HepG2 (cell line): Measurements from ENCODE around the gene WDR27. TPM values are rescaled to one million over a fixed set of nuclear protein-coding genes. Genes with fewer than 3 reads are reported as not detected.

Experiments used
- ATAC-seq: fragments of 200-7000 bp; cut with Tn5 transposase; 3 replicates; pipeline ENCODE4 v1.9.1; 2020; ENCODE audit warnings: mild to moderate bottlenecking, moderate library complexity
- BruUV-seq: library from RNA; stranded (reverse); fragments of 400-500 nt; replicated peaks from 2 replicates; lab custom pipeline; 2021; lab: Mats Ljungman, UMichigan
- CTCF ChIA-PET: fragments of 300-600 bp; formaldehyde crosslinking; extraction: SDS; loops from one replicate; lab custom pipeline; 2021; ENCODE audit warnings: low total read pairs, inconsistent platforms, low intra/inter-chr PET ratio; lab: Yijun Ruan, JAX
- POLR2A ChIA-PET: fragments of 350-600 bp; sonication (Branson Sonifier 250); formaldehyde crosslinking; loops from one replicate; lab custom pipeline; 2020; ENCODE audit warnings: antibody characterized with exemption, inconsistent platforms; lab: Yijun Ruan, JAX
- DNase-seq: peaks from one replicate; pipeline ENCODE4 v3.0.0-alpha.2; 2015; ENCODE audit warnings: low spot score
- FAIRE-seq: peaks from 3 replicates; lab custom pipeline; 2011; peaks lifted over from hg19 to GRCh38; lab: Jason Lieb, UNC
- H2AFZ ChIP-seq: one replicate; pipeline ENCODE4 v1.6.1; 2011; ENCODE audit warnings: low read length, inconsistent platforms
- H3K27ac ChIP-seq: fragments of 300-600 bp; 3 replicates; pipeline ENCODE4 v1.8.0; 2011; ENCODE audit warnings: mixed run types, mild to moderate bottlenecking, mixed read lengths, low read length, inconsistent platforms; ENCODE audit not compliant: insufficient read depth; ENCODE audit errors: extremely low read length
- H3K27me3 ChIP-seq, 2 experiments: fragments of 200-600 bp in 1 of 2; 2 replicates in 1 of 2; 3 replicates in 1 of 2; pipeline versions ENCODE4 v1.6.0 to v1.8.0; 2011; ENCODE audit warnings: low read length in 2 of 2, mild to moderate bottlenecking in 2 of 2, moderate library complexity in 2 of 2, inconsistent platforms in 1 of 2; ENCODE audit not compliant: insufficient read depth in 2 of 2, control insufficient read depth in 1 of 2
- H3K36me3 ChIP-seq, 2 experiments: fragments of 200-600 bp in 1 of 2; replicated peaks in 1 of 2; 2 replicates in 1 of 2; 3 replicates in 1 of 2; pipeline versions ENCODE4 v1.5.1 to v1.8.0; 2011; ENCODE audit warnings: low read length in 2 of 2, inconsistent platforms in 1 of 2; ENCODE audit not compliant: insufficient read depth in 2 of 2, control insufficient read depth in 1 of 2
- H3K4me1 ChIP-seq: 2 replicates; pipeline ENCODE4 v1.5.1; 2012; ENCODE audit warnings: low read length, inconsistent platforms; ENCODE audit not compliant: insufficient read depth
- H3K4me2 ChIP-seq: 2 replicates; pipeline ENCODE4 v1.6.0; 2011; ENCODE audit warnings: low read depth, low read length, inconsistent platforms
- H3K4me3 ChIP-seq, 3 experiments: fragments of 200-600 bp in 1 of 3; sonication (generic), shearing (Covaris generic) in 1 of 3; replicated peaks in 1 of 3; 2 replicates each; pipeline ENCODE4 v1.5.1; 2011 to 2016; ENCODE audit warnings: low read length in 3 of 3, inconsistent platforms in 2 of 3, low read depth in 2 of 3, mild to moderate bottlenecking in 2 of 3, control low read depth in 1 of 3, mixed read lengths in 1 of 3; ENCODE audit not compliant: insufficient read depth in 1 of 3
- H3K79me2 ChIP-seq: one replicate; pipeline ENCODE4 v1.6.1; 2011; ENCODE audit warnings: low read length, inconsistent platforms; ENCODE audit not compliant: insufficient read depth
- H3K9ac ChIP-seq: 2 replicates; pipeline ENCODE4 v1.6.0; 2011; ENCODE audit warnings: mild to moderate bottlenecking, low read depth, low read length, inconsistent platforms; ENCODE audit not compliant: insufficient read depth
- H3K9me3 ChIP-seq: 2 replicates; pipeline ENCODE4 v1.5.1; 2012; ENCODE audit warnings: mild to moderate bottlenecking, low read length
- H4K20me1 ChIP-seq: 2 replicates; pipeline ENCODE4 v1.6.0; 2011; ENCODE audit warnings: inconsistent platforms, mild to moderate bottlenecking, low read length, moderate library complexity; ENCODE audit not compliant: insufficient read depth
- ARNT2 ChIP-seq: sonication (generic); formaldehyde crosslinking; IDR thresholded peaks from 2 replicates; pipeline ENCODE4 v1.8.0; 2022; ENCODE audit warnings: mild to moderate bottlenecking, low read depth, missing genetic modification reagents, moderate library complexity
- ETV5 ChIP-seq: IDR thresholded peaks from 2 replicates; pipeline ENCODE4 v1.6.1; 2018; ENCODE audit warnings: missing biosample characterization, missing genetic modification reagents, inconsistent platforms, borderline replicate concordance
- KLF15 ChIP-seq: sonication (generic); formaldehyde crosslinking; IDR thresholded peaks from 2 replicates; pipeline ENCODE4 v1.8.1; 2023; ENCODE audit warnings: borderline replicate concordance, mild to moderate bottlenecking, inconsistent platforms, missing genetic modification reagents, mixed read lengths
- NFE2L1 ChIP-seq: sonication (generic); formaldehyde crosslinking; IDR thresholded peaks from 2 replicates; pipeline ENCODE4 v1.4.0; 2020; ENCODE audit warnings: missing genetic modification reagents, mild to moderate bottlenecking, borderline replicate concordance
- SNAPC5 ChIP-seq: sonication (generic); formaldehyde crosslinking; IDR thresholded peaks from 2 replicates; pipeline ENCODE4 v1.8.1; 2023; ENCODE audit warnings: mild to moderate bottlenecking, missing genetic modification reagents, borderline replicate concordance
- XRCC5 ChIP-seq: fragments of 200-400 bp; formaldehyde crosslinking; optimal IDR thresholded peaks from 2 replicates; pipeline ENCODE3; 2017; ENCODE audit warnings: mild to moderate bottlenecking, low read length
- YY1 ChIP-seq: IDR thresholded peaks from 2 replicates; pipeline ENCODE4 v1.6.1; 2011; ENCODE audit warnings: low read length, low read depth, moderate library complexity, mild to moderate bottlenecking; ENCODE audit not compliant: insufficient read depth, insufficient replicate concordance
- ZFAT ChIP-seq: sonication (generic); formaldehyde crosslinking; conservative IDR thresholded peaks from 2 replicates; pipeline ENCODE4 v1.8.1; 2023; ENCODE audit warnings: missing genetic modification reagents, inconsistent platforms
- ZNF264 ChIP-seq: sonication (generic); formaldehyde crosslinking; IDR thresholded peaks from 2 replicates; pipeline ENCODE4 v1.4.0; 2020; ENCODE audit warnings: missing genetic modification reagents
- ZNF431 ChIP-seq: sonication (generic); formaldehyde crosslinking; IDR thresholded peaks from 2 replicates; pipeline ENCODE4 v1.9.0; 2022; ENCODE audit warnings: missing genetic modification reagents, low read depth, mild to moderate bottlenecking, borderline replicate concordance
- ZNF484 ChIP-seq: sonication (generic); formaldehyde crosslinking; IDR thresholded peaks from 2 replicates; pipeline ENCODE4 v1.5.1; 2020; ENCODE audit warnings: mild to moderate bottlenecking, low read depth, missing genetic modification reagents, borderline replicate concordance
- ZNF598 ChIP-seq: sonication (generic); formaldehyde crosslinking; IDR thresholded peaks from 2 replicates; pipeline ENCODE4 v1.5.1; 2020; ENCODE audit warnings: mild to moderate bottlenecking, missing genetic modification reagents, borderline replicate concordance
- WGBS: methylation state at CpG from one replicate; pipeline ENCODE4 v1.1.6; 2017; ENCODE audit warnings: low lambda C conversion rate; 5-methylcytosine and 5-hydroxymethylcytosine counted together
- in situ Hi-C: cut with HindIII; loops from 2 replicates; pipeline ENCODE4 v1.10.0; 2017; ENCODE audit warnings: low pct_unique_long_range_greater_than_20kb; ENCODE audit not compliant: extremely low pct_ligation_motif_present
- intact Hi-C: fragments of 100-400 bp; cut with micrococcal nuclease; formaldehyde crosslinking; loops from one replicate; pipeline ENCODE4 v1.10.0; 2022; ENCODE audit not compliant: unreplicated experiment
- polyA plus RNA-seq, 8 experiments: library from polyadenylated mRNA; depleted of rRNA in 3 of 8; stranded (reverse) in 7 of 8; unstranded in 1 of 8; fragments of >200 nt; fragmentation: Illumina TruSeq in 4 of 8; extraction: Trizol in 4 of 8; gene quantifications; 2 replicates each; pipeline versions ENCODE4 v1.2.1 to v1.2.3, GENCODE V29; 2011 to 2016; ENCODE audit warnings: low read depth in 4 of 8, missing spikeins in 1 of 8, mixed read lengths in 1 of 8; ENCODE audit not compliant: insufficient read depth in 1 of 8
- total RNA-seq, 5 experiments: library from RNA; depleted of rRNA; stranded (reverse); fragments of >200 nt; fragmentation: Illumina TruSeq; extraction: Trizol; gene quantifications; 2 replicates each; pipeline ENCODE4 v1.2.3, GENCODE V29; 2016; ENCODE audit warnings: low read depth in 1 of 5
- TF ChIP-seq, protein P1 (sequence below): sonication (generic); formaldehyde crosslinking; IDR thresholded peaks from 2 replicates; pipeline ENCODE4 v1.4.0; 2020; ENCODE audit warnings: missing genetic modification reagents

The WDR27 gene
- total and polyA plus RNA-seq, 2 of the 13 experiments (the other 11 are each of a cell fraction or from before 2014, with no cell fraction given): 34.1 to 80.3 TPM

- 52% methylated on average over 14 of the region's 14 CpGs for WGBS
- Histone ChIP-seq H3K27ac (no peak overlapping the region), H3K4me1 (peaks cover 15% of the 10 kb centered on the region; the same call in 1 of the 2 replicates), H3K9ac (no peak overlapping the region), H4K20me1 (no peaks in the 10 kb centered on the region), H3K79me2 (no peaks in the 10 kb centered on the region), H3K27me3 (peaks cover 2 to 42% of the 10 kb centered on the region in 2 experiments; a peak in 4 of 5 replicates), H3K4me3 (no peak overlapping the region), H3K36me3 (no peaks in the 10 kb centered on the region), H2AFZ (no peak overlapping the region), H3K4me2 (no peak overlapping the region), H3K9me3 (no peaks in the 10 kb centered on the region)
- intact Hi-C loops (no loop called here), in situ Hi-C loops (no loop called here)
- CTCF ChIA-PET: no interaction called here
- DNase-seq (no peak), ATAC-seq (no peak), FAIRE-seq (no peak)
- BruUV-seq: no TSS peak
- POLR2A ChIA-PET: no interaction called here
- TF ChIP-seq ZNF484 (CRISPR knock-in tag) (no peak), SNAPC5 (no peak), NFE2L1 (CRISPR knock-in tag) (no peak), ZNF431 (no peak), ZFAT (no peak), XRCC5 (no peak), KLF15 (CRISPR knock-in tag) (no peak), YY1 (no peak), ARNT2 (CRISPR knock-in tag) (no peak), ETV5 (no peak), ZNF598 (CRISPR knock-in tag) (no peak), ZNF264 (CRISPR knock-in tag) (no peak)
- TF ChIP-seq, protein P1, sequence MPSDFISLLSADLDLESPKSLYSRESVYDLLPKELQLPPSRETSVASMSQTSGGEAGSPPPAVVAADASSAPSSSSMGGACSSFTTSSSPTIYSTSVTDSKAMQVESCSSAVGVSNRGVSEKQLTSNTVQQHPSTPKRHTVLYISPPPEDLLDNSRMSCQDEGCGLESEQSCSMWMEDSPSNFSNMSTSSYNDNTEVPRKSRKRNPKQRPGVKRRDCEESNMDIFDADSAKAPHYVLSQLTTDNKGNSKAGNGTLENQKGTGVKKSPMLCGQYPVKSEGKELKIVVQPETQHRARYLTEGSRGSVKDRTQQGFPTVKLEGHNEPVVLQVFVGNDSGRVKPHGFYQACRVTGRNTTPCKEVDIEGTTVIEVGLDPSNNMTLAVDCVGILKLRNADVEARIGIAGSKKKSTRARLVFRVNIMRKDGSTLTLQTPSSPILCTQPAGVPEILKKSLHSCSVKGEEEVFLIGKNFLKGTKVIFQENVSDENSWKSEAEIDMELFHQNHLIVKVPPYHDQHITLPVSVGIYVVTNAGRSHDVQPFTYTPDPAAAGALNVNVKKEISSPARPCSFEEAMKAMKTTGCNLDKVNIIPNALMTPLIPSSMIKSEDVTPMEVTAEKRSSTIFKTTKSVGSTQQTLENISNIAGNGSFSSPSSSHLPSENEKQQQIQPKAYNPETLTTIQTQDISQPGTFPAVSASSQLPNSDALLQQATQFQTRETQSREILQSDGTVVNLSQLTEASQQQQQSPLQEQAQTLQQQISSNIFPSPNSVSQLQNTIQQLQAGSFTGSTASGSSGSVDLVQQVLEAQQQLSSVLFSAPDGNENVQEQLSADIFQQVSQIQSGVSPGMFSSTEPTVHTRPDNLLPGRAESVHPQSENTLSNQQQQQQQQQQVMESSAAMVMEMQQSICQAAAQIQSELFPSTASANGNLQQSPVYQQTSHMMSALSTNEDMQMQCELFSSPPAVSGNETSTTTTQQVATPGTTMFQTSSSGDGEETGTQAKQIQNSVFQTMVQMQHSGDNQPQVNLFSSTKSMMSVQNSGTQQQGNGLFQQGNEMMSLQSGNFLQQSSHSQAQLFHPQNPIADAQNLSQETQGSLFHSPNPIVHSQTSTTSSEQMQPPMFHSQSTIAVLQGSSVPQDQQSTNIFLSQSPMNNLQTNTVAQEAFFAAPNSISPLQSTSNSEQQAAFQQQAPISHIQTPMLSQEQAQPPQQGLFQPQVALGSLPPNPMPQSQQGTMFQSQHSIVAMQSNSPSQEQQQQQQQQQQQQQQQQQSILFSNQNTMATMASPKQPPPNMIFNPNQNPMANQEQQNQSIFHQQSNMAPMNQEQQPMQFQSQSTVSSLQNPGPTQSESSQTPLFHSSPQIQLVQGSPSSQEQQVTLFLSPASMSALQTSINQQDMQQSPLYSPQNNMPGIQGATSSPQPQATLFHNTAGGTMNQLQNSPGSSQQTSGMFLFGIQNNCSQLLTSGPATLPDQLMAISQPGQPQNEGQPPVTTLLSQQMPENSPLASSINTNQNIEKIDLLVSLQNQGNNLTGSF (CRISPR knock-in tag): no peak
These were observed 280.1 kb downstream of the WDR27 start for GRCh38 chr6:169421586-169422264.
